ENCODE measurements around the gene KCP. TPM values are rescaled to one million over a fixed set of nuclear protein-coding genes. Genes with fewer than 3 reads are reported as not detected.

The KCP gene
- total RNA-seq, 1 experiment from 2014 or later = 5.1 TPM

DNA sequence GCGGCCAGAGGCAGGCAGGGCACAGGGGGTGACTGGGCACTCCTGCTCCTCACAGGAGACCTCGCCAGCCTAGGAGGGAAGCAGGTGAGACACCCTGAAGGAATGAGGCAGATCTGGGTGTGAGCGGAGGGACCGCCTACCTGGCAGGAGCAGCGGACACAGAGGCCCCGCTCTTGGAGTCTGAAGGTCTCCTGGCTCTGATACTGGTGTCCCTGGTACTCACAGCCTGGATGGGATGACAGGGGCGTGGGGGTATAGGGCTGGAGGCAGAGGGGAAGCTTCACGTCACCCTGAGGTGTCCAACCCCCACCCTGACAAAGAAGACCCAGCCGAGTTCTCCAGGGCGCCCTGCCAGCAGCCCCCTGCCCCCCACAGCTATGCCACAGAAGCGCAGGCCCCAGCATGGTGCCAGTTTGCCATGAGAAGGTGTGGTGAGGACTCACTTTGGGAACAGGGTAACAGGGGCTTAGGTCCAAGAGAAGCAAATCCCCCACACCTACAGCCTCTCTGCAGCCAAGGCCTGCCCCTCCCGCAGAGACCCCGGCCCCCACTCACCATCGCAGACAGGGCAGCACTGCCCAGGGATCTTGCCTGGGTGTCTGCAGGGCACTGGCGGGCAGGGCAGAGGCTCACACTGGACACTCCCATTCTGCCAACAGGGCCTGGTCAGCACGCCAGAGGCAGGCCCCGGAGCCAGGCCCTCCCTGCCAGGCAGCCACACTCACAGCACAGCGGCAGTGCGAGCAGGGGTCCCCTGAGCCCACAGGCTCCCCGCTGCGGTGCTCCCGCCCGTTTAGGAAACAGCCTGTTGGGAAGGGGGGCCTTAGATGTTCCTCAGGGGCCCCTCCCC, 17.0 kb downstream of the KCP start:
- no peak for DNase-seq (ENCODE audit: low read depth)
- in situ Hi-C loops (cut with HindIII; ENCODE audit: low pct_unique_long_range_greater_than_20kb, low sequenced_read_pairs) = no loop called here

DNA sequence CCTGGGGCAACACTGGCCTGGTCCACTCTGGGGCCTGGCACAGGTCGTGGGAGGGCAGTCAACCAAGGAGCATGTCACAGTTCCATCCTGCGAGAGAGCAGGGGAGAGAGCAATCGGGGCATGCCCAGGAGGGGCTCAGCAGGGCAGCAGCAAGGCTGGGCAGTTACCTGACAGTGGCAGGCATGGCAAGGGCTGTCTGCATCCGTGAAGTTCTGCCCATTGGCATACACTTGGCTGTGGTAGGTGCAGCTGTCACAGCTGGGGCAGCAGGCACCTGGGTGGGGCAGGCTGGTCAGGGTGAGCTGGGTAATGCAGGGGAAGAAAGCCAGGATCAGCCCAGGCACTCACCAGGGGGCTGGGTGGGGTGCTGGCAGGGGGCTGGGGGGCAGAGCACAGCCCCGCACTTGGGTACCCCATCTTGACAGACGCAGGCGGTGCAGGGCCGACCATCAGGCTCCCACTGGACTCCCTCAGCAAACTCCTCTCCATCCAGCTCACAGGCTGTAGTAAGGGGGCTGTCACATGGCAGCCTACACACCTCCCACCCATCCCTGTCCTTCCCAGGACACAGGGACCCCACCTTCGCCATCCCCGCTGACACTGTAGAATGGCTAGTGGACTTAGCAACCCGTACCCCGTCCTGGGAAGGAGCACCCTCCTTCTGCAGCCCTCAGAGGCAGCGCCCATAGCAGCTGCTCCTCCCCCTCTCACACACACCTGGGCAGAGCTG, 17.8 kb downstream of the KCP start:
- in situ Hi-C loops (cut with HindIII; ENCODE audit: low pct_unique_long_range_greater_than_20kb, low sequenced_read_pairs) = no loop called here
- DNase-seq (ENCODE audit: low read depth) = no peak

GRCh38 chr7:128891942-128892269, 18.6 kb downstream of the KCP start:
- no peak for DNase-seq (ENCODE audit: low read depth)
- in situ Hi-C loops (cut with HindIII; ENCODE audit: low pct_unique_long_range_greater_than_20kb, low sequenced_read_pairs) = no loop called here

DNA sequence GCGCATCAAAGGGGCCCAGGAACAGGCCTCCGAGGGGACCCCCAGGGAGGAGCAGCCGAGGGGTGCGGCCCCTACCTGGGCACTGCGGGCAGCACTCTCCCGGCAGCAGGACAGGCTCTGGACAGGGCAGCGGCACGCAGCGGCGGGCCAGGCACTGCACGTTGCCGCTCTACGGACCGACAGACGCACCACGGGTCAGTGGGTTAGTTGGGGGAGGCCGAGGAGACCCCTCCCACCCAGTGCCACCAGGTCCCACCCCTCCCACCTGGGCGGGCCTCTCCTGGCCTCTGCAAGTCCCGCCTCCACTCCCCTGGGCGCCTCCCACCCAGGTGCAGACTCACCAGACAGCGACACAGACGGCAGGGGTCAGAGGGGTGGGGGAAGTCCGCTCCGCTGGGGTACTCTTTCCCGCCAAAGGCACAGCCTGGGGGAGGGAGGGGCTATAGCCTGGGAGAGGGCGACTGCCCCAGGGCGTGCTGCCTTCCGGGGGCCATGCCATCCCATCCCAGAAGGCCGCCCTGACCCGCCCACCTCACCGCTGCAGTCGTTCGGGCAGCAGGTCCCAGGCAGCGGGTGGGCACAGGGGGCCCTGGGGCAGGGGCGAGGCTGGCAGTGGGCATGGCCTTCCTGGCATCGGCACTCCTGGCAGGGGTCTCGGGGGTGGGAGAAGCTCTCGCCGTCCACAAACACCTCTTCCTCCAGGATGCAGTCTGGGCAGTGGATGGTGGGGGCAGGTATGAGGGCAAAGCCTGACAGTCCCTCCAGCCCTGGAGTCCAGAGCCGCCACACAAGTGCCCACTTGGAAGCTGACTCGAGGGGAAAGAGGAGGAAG, 19.2 kb downstream of the KCP start:
- in situ Hi-C loops (cut with HindIII; ENCODE audit: low pct_unique_long_range_greater_than_20kb, low sequenced_read_pairs) = no loop called here

GRCh38 chr7:128890306-128891109, 20.0 kb downstream of the KCP start:
- DNase-seq (ENCODE audit: low read depth) = no peak
- in situ Hi-C loops (cut with HindIII; ENCODE audit: low pct_unique_long_range_greater_than_20kb, low sequenced_read_pairs) = no loop called here

More for the DNA sequence above, 19.2 kb downstream of the KCP start:
- DNase-seq (ENCODE audit: low read depth) = no peak

GRCh38 chr7:128889121-128889520, 21.4 kb downstream of the KCP start:
- DNase-seq (ENCODE audit: low read depth) = no peak
- in situ Hi-C loops (cut with HindIII; ENCODE audit: low pct_unique_long_range_greater_than_20kb, low sequenced_read_pairs) = no loop called here

- in situ Hi-C loops (cut with HindIII; ENCODE audit: low pct_unique_long_range_greater_than_20kb, low sequenced_read_pairs) = no loop called here
- DNase-seq (ENCODE audit: low read depth) = no peak
Measured at GRCh38 chr7:128888756-128889095, 21.8 kb downstream of the KCP start.

DNA sequence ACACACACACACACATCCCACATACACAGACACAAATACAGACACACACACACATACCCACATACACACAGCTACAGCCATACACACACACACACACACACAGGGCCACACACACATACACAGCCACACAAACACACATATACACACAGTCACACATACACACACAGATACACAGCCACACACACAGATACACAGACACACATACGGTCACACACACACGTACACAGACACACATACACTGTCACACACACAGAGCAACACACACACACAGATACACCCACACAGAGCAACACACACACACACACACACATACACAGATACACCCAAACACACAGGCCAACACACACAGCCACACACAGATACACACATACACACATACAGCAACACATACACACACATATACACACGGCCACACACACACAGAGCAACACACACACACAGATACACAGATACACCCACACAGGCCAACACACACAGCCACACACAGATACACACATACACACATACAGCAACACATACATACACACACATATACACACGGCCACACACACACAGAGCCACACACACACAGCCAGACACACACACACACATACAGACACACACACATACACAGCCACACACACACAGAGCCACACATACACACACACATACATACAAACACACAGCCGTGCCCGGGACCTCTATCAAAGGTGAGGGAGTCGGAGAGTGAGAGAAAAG, 22.3 kb downstream of the KCP start:
- in situ Hi-C loops (cut with HindIII; ENCODE audit: low pct_unique_long_range_greater_than_20kb, low sequenced_read_pairs) = no loop called here
- DNase-seq (ENCODE audit: low read depth) = no peak

DNA sequence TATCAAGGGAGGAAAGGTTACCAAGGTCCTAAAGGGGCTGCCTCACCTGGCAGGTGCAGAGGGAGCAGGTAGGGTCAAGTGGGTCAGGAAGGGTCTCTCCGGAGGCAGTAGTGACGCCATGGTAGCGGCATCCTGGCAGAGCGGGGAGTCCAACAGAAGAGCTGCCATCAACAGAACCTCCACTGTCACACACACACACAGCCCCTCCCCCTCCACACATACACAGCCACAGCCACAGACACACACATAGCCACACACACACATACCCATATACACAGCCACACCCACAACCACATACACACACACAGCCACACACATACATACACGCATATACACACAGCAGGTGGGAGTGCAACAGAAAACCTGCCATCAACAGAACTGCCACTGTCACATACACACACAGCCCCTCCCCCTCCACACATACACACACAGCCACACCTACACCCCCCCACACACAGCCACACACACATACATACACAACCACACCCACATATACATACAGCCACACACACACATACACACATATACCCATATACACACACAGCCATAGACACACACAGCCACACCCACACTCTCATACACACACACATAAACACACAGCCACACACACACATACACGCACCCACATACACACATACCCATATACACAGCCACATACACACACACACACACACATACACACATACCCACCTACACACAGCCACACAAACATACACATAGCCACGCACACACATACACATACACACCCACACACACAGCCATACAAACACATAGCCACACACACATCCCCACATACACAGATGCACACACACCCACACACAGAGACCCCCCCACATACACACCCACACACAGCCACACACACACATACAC, 23.1 kb downstream of the KCP start:
- in situ Hi-C loops (cut with HindIII; ENCODE audit: low pct_unique_long_range_greater_than_20kb, low sequenced_read_pairs) = no loop called here
- no peak for DNase-seq (ENCODE audit: low read depth)

DNA sequence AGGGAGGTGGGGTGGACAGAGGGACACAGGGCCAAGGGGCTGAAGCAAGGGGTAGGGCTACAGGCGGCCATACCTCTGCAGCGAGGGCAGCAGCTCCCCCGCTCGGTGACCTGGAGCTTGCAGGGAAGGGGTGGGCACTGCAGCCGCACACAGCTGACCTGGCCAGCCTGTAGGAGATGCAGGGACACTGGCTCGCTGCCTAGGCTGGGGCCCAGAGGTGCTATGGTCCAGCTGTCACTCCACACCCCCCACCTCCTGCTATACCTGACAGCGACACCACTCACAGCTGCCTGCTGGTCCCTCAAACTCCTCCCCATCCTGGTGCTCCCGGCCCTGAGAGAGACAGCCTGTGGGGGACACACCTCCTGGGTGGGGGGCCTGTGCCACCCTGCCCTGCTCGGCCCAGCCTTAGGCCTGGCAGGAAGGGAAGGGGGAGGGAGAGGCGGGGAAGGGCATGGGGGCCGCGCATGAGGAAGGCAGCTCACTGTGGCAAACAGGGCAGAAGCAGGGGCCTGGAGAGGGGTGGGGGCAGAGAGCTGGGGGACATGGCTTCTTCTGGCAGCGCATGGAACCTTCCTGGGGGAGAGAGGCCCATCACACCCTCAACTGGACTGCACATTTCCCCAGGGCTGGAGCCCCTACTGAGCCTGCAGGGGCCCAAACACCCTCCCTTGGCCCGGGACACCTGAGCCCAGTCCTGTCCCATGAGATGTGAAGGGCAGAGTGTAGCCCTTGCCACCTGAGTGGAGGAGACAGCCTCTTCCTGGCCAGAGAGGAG, 23.9 kb downstream of the KCP start:
- in situ Hi-C loops (cut with HindIII; ENCODE audit: low pct_unique_long_range_greater_than_20kb, low sequenced_read_pairs) = no loop called here

GRCh38 chr7:128885370-128886187, 24.9 kb downstream of the KCP start:
- in situ Hi-C loops (cut with HindIII; ENCODE audit: low pct_unique_long_range_greater_than_20kb, low sequenced_read_pairs) = no loop called here
- no peak for DNase-seq (ENCODE audit: low read depth)

More for the DNA sequence above, 23.9 kb downstream of the KCP start:
- no peak for DNase-seq (ENCODE audit: low read depth)

- in situ Hi-C loops (cut with HindIII; ENCODE audit: low pct_unique_long_range_greater_than_20kb, low sequenced_read_pairs) = no loop called here
- no peak for DNase-seq (ENCODE audit: low read depth)
Measured at GRCh38 chr7:128884561-128885369, 25.7 kb downstream of the KCP start.

GRCh38 chr7:128883622-128884448, 26.7 kb downstream of the KCP start:
- in situ Hi-C loops (cut with HindIII; ENCODE audit: low pct_unique_long_range_greater_than_20kb, low sequenced_read_pairs) = no loop called here
- peak; percentile 62 for DNase-seq (ENCODE audit: low read depth)

DNA sequence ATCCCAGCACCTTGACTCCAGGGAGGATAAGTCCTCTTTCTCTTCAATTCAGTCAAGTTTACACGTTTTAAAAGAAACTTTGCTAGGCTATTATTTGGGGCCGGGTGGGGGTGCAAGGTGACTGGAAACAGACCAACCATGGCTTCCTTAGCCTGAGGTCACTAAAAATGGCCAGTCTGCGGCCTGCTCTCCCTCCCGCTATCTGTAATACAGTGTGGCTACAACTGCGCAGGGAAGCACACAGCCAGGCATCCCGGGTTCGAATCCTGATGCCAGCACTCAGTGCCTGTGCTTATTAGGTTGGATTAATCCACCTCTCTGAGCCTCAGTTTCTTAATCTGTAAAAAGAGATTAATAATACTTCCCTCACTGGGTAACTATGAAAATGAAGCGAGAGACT, 28.4 kb downstream of the KCP start:
- in situ Hi-C loops (cut with HindIII; ENCODE audit: low pct_unique_long_range_greater_than_20kb, low sequenced_read_pairs) = no loop called here
- no peak for DNase-seq (ENCODE audit: low read depth)
